ENCODE data around the gene DDX54.

DDX54 gene

DNA sequence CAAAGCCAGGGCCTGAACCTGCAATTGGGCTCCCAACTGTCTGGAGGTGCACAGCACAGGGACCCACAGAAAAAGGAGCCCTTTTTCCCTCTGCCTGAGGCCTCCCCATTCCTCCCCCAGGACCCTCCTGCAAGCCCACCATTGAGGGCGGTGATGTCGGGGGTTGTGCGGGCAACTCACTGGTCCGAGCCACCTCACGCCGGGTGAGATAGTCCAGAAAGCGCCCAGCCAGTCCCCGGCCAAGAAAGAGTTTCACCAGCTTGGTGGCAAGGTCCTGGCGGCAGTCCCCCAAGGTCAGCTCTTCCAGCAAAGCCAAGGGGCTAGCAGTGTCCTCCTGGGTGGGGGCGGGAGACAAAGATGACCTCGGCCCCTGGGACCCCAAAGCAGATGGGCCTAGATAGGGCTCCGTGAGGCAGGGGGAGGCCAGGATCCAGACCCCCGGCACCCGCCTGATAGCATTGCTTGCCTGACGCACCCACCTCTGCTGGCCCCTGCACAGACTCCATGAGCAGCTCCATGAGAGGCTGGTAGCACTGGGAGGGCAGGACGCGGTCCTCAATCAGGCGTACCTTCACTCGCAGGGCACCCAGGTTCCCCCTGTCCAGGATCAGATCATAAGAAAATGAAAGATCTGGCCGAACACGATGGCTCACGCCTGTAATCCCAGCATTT is 69.7 kb downstream of the DDX54 start:
- DNase-seq = no peak

DNA sequence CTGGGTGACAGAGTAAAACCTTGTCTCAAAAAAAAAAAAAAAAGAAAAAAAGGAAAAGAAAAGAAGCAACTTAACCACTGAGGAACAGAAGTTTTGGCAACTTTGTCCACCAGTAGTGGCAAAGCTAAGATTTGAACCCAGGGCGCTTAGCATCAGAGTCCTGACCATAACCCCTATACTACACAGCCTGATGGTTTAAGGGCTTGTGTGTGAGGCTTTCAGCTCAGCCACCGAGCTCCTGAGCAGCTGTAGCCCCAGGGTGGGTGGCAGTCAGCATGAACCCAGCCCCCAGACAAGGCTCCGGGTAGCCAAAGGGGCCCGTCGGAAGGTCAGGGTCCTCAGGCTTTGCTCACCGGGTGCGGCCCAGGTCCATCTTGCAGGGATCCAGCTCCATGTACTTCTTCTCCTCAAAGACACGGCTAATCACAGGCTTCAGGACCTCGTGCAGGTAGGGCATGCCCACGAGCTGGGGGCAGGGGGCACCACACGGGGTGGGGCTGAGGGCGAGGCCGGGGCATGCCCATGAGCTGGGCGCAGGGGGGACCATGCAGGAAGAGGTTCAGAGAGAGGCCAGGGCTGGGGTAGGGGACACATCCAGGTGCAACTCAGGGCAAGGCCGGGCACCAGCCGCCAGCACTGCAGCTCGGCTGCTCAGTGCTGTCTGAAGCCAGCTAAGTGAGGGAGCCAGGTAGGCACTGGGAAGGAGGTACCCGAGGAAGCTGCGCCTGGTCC is 70.7 kb downstream of the DDX54 start:
- DNase-seq = no peak

DNA sequence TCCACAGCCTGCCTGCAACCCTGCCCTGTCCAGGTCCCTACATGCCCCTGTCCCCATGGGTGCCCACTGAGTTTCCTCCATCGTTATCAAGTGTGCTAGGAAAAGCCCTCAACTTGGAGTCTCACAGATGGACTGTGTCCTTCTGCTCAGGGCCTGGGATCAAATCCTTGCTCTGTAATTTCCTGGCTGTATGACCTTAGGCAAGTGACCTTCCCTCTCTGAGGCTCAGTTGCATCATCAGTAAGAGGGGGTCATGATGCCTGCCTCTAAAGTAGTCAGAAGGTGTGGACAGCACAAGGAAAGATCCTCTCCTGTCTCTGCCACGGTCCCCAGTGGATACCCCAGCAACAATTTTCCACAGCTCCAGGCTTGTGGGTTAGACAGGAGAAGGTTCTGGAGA is 71.9 kb downstream of the DDX54 start:
- DNase-seq = no peak

DNA sequence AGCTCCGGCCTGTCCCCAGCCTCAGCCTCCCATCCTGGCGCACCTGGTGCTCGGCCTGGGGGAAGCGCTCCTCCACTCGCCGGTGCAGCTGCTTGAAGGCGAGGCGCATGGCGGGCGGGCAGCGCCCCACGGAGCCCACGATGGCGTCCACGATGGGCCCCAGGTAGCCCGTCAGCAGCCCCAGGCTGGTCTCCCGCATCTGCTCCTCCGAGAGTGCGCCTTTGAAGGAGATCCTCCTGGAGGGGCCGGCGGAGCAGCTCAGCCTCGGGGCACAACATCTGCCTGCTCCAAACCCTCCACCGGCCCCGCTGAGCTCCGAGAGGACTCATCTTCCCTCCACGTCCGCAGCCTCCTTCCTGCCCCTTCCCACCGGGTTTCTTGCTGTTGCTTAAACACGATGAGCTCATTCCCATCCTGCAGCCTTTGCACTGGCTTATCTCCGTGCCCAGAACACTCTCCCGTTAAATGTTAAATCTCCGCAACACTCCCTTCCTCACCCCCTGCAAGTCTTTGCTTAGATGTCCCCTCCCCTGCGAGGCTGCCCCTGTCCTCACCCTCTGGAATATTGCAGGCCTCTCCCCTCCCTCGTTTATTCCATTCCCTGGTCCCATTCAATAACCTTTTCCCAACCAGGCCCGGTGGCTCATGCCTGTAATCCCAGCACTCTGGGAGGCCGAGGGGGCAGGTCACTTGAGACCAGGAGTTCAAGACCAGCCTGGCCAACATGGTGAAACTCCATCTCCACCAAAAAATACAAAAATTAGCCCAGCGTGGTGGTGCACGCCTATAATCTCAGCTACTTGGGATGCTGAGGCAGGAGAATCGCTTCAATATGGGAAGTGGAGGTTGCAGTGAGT is 73.0 kb downstream of the DDX54 start:
- DNase-seq = no peak

DNA sequence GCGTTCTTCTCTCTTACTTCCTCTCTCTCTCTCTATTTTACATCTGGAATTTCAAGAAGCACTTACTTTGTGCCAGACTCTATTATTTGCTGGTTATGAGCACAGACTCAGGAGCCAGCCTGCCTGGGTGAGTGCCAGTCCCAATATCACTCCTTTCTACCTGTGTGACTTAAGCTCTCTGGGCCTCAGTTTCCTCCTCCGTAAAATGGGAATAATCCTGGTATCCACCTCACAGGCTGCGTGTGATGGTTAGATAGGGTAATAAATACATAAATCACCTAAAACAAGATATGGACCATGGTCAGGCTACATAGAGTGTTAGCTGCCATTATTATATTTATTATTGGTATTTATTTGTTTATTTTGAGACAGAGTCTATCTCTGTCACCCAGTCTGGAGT is 74.0 kb downstream of the DDX54 start:
- no peak for DNase-seq

DNA sequence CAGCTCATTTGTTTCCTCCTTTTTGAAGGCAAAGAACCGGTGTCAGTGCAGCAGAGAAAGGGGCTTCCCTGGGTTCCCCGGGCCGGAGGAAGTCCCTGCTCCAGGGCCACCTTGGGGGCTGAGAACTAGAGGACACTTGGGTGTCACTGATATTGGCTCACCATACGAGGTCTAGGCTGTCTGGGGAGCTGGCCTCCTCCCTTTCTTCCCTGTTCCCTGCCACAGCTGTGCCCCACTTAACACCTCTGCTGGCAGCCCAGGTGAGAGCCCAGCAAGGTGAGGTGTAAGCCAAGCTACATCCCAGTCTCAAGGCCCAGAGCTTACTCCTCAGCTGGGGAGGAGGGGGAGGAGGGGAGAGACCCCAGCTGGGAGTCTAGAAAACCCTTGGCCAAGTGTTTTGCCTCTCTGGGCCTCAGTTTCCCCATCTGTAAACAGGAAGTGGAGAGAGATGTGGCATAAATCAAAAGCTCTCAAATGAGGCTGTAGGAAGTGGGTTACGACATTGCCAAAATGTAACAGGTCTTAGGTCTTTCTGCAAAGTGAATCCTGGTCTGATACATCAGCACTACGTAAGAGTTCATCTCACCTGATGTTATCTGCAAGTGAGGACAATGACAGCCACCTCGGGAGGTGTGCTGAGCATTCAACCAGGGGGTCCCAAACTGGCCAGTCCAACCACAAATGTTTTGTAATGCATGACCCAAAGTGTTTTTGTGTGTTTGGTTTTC is 75.2 kb downstream of the DDX54 start:
- no peak for DNase-seq

DNA sequence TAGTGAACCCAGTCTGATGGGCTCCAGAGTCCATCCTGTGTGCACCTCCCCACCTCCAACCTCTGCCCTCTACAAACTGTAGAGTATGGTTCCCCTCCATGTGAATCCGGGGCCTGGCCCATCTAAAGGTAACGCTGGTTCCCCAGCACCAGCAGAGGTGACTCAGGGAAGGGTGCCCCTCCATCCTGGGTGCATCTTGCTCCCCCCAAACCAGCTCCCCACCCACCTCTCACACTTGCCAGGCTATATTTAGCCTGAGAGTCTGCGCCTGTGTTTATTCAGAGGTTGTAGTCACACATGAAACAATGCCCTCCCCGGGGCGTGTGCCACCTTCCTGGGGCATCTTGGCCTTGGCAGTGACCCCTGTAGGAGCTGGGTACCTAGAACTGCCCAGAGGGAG is 75.9 kb downstream of the DDX54 start:
- no peak for DNase-seq

DNA sequence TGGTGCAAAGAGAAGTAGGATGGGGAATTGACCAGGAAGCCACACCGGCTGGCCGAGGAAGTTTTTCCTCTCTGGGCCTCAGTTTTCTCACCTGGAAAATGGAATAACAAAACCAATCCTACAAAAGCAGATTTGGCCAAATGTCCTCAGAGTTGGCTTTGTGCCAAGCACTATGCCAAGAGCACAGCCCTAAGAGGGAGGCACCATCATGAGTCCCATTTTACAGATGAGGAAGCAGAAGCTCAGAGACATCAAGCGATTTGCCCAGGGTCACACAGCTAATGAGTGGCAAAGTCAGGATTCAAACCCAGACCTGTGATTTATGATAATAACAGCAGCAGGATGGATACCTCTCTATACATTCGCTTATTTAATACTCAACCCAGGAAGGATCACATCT is 77.0 kb downstream of the DDX54 start:
- no peak for DNase-seq
